Lower leg skin (tissue), 4 donors: ENCODE results near the gene ARF6. TPM values are rescaled to one million over a fixed set of nuclear protein-coding genes. Genes with fewer than 3 reads are reported as not detected.

ENCODE experiments used
- DNase-seq, 2 donors: peaks; one replicate each; pipeline ENCODE4 v3.0.0-alpha.2; 2019; ENCODE audit warnings: low spot score in 2 of 2
- H3K4me3 ChIP-seq: fragments of 200-600 bp; sonication (generic); 2 replicates; pipeline ENCODE4 v1.5.1; 2017; ENCODE audit warnings: mild to moderate bottlenecking, low read depth; ENCODE audit not compliant: poor library complexity, severe bottlenecking
- POLR2A ChIP-seq, 2 donors: fragments of 450-650 bp; IDR thresholded peaks; one replicate each; pipeline ENCODE4 v1.6.1; 2016 to 2017; ENCODE audit warnings: antibody characterized with exemption in 2 of 2, mild to moderate bottlenecking in 1 of 2, moderate library complexity in 1 of 2
- WGBS, 2 donors: methylation state at CpG; one replicate each; pipeline ENCODE4 v1.1.5; 2018; 5-methylcytosine and 5-hydroxymethylcytosine counted together
- intact Hi-C: fragments of 100-400 bp; cut with DNase I; formaldehyde crosslinking; loops from one replicate; pipeline ENCODE4 v1.15.0; 2023; ENCODE audit warnings: low total_unique reads
- total RNA-seq, 4 donors: library from RNA; depleted of rRNA; stranded (reverse); fragments of >200 nt; gene quantifications; one replicate each; pipeline ENCODE4 v1.1.0, GENCODE V29; 2016
- TF ChIP-seq, protein P1 (sequence below), 3 donors: fragments of 450-650 bp; IDR thresholded peaks; one replicate each; pipeline ENCODE4 v1.5.1; 2016; ENCODE audit warnings: antibody characterized with exemption in 3 of 3, mild to moderate bottlenecking in 3 of 3, moderate library complexity in 2 of 3

The ARF6 gene
- total RNA-seq, 4 donors from 2014 or later = 102 to 128 (median 121) TPM

GRCh38 chr14:49919825-49920659 lies 27.2 kb downstream of the ARF6 start:
- TF ChIP-seq POLR2A (IDR thresholded peaks at IDR 0.05) = no peak
- TF ChIP-seq, protein P1, sequence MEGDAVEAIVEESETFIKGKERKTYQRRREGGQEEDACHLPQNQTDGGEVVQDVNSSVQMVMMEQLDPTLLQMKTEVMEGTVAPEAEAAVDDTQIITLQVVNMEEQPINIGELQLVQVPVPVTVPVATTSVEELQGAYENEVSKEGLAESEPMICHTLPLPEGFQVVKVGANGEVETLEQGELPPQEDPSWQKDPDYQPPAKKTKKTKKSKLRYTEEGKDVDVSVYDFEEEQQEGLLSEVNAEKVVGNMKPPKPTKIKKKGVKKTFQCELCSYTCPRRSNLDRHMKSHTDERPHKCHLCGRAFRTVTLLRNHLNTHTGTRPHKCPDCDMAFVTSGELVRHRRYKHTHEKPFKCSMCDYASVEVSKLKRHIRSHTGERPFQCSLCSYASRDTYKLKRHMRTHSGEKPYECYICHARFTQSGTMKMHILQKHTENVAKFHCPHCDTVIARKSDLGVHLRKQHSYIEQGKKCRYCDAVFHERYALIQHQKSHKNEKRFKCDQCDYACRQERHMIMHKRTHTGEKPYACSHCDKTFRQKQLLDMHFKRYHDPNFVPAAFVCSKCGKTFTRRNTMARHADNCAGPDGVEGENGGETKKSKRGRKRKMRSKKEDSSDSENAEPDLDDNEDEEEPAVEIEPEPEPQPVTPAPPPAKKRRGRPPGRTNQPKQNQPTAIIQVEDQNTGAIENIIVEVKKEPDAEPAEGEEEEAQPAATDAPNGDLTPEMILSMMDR (IDR thresholded peaks at IDR 0.05) = no peak
- H3K4me3 ChIP-seq = no peak overlapping the region
- 56 to 64% methylated on average over 3 of the region's 3 CpGs for WGBS, 2 donors
- intact Hi-C loops = no loop called here
- no peak for DNase-seq

GRCh38 chr14:49920935-49921334 lies 28.1 kb downstream of the ARF6 start:
- 60 to 68% methylated on average over 2 of the region's 2 CpGs for WGBS, 2 donors
- TF ChIP-seq, protein P1 (IDR thresholded peaks at IDR 0.05) = no peak
- TF ChIP-seq POLR2A (IDR thresholded peaks at IDR 0.05) = no peak
- no peak overlapping the region for H3K4me3 ChIP-seq
- intact Hi-C loops = no loop called here
- no peak for DNase-seq

- 93 to 95% methylated on average over 1 of the region's 1 CpG for WGBS, 2 donors
- H3K4me3 ChIP-seq = no peak overlapping the region
- TF ChIP-seq, protein P1 (IDR thresholded peaks at IDR 0.05) = no peak
- TF ChIP-seq POLR2A (IDR thresholded peaks at IDR 0.05) = no peak
- intact Hi-C loops = no loop called here
- no peak for DNase-seq
These were observed 28.5 kb downstream of the ARF6 start for GRCh38 chr14:49921401-49921800.

GRCh38 chr14:49923442-49923841 lies 30.6 kb downstream of the ARF6 start:
- intact Hi-C loops = no loop called here
- H3K4me3 ChIP-seq = no peak overlapping the region
- DNase-seq = no peak
- TF ChIP-seq POLR2A (IDR thresholded peaks at IDR 0.05) = no peak
- TF ChIP-seq, protein P1 (IDR thresholded peaks at IDR 0.05) = no peak
- WGBS, 2 donors = 95 to 100% methylated on average over 1 of the region's 1 CpG

DNA sequence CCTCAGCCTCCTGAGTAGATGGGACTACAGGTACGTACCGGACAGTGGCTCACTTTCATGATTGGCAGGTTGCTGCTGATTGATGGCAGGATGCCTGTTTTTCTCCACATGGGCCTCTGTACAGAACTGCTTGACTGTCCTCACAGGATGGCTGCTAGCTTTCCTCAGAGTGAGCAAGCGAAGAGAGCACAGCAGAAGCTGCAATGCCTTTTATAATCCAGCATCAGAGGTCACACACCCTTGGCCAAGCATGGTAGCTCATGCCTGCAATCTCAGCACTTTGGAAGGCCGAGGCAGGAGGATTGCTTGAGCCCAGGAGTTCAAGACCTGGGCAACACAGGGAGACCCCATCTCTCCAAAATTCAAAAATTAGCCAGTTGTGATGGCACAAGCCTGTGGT lies 31.0 kb downstream of the ARF6 start:
- WGBS, 2 donors = 70 to 92% methylated on average over 4 of the region's 4 CpGs
- intact Hi-C loops = no loop called here
- TF ChIP-seq POLR2A (IDR thresholded peaks at IDR 0.05) = no peak
- TF ChIP-seq, protein P1 (IDR thresholded peaks at IDR 0.05) = no peak

More for the DNA sequence above, 31.0 kb downstream of the ARF6 start:
- no peak overlapping the region for H3K4me3 ChIP-seq
- no peak for DNase-seq
